NOMO-1 treated with DMSO at 0.1 percent for 48 hours (cell line): Measurements from ENCODE around the gene NR2F1.

ENCODE experiments used
- DNase-seq: peaks from one replicate; lab custom pipeline; 2025; ENCODE audit not compliant: unreplicated experiment; lab: John Stamatoyannopoulos, UW

The NR2F1 gene

GRCh38 chr5:93603793-93604643 lies 21.0 kb downstream of the NR2F1 start:
- DNase-seq, result no peak

GRCh38 chr5:93604644-93605515 lies 21.9 kb downstream of the NR2F1 start:
- DNase-seq, result no peak

DNA sequence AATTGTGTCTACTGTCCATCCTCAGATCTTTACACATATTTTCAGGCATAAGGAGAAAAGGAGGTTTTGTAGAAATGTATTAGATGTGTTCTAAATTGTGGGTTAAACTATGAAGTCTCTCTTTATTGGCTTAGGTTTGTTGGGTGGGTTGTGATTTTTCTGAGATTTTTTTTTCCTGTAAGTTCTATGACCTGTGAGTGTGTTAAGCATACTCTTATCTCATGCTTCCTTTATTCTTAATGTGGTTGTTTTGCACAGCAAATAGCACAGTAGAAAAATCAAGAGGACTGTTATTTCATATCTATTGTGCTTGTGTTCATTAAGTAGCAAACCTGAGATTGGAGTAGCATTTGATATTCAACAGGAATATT lies 23.3 kb downstream of the NR2F1 start:
- no peak for DNase-seq

- DNase-seq, result peak; percentile 40
Measured at GRCh38 chr5:93607367-93608258, 24.6 kb downstream of the NR2F1 start.

GRCh38 chr5:93608855-93609254 lies 25.8 kb downstream of the NR2F1 start:
- no peak for DNase-seq

DNA sequence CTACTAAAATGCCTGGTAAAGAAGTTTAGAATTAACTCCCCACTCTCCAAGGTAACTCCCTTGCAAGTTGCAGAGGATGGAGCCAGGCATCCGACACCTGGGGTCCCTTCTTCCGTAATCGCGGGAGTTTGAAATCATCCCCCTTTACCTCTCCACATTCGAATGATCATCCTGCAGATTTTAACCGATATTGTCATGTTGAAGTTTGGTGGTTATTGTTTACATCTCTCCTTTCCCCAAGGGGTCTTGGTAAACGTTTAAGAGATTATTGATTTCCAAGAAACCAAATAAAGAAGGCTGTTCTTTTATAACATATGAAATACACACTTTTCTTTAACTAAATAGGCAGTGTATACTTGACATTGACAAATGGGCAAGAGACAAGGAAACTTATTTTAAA lies 26.7 kb downstream of the NR2F1 start:
- DNase-seq, result no peak

- DNase-seq, result no peak
Measured at GRCh38 chr5:93610581-93611272, 27.7 kb downstream of the NR2F1 start.

GRCh38 chr5:93611273-93611975 lies 28.4 kb downstream of the NR2F1 start:
- DNase-seq, result no peak

GRCh38 chr5:93611976-93612854 lies 29.2 kb downstream of the NR2F1 start:
- peak; percentile 49 for DNase-seq

- no peak for DNase-seq
Measured at GRCh38 chr5:93612855-93613243, 29.8 kb downstream of the NR2F1 start.

DNA sequence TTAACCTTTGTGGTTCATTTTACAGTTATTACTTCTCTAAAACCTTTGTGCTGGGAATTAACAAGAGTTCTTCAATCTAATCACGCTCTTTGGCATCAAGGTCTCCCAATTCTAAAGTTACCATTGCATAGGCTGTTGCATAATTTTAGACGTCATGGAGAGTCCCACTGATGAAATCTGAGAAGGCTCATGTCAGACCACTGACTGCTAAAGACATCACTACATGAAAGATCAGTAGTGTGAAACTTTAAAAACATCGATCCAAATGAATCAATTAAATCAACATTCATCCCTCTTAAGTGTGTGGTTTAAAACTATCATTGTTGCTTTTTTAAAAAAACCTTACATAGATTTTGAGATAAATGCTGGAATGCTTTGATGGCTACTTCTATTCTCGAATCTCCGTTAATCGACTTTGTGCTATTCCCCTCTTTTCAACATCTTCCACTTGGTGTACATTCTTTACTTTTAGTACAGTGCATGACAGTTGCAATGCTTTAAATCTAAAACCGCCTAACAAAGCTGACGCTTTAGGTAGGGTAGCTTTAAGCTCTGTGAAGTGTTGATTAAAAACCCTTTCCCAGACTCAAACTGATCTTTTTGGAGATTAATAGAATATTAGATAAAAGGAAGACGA lies 33.6 kb downstream of the NR2F1 start:
- no peak for DNase-seq

GRCh38 chr5:93620487-93621326 lies 37.7 kb downstream of the NR2F1 start:
- DNase-seq, result peak; percentile 68

DNA sequence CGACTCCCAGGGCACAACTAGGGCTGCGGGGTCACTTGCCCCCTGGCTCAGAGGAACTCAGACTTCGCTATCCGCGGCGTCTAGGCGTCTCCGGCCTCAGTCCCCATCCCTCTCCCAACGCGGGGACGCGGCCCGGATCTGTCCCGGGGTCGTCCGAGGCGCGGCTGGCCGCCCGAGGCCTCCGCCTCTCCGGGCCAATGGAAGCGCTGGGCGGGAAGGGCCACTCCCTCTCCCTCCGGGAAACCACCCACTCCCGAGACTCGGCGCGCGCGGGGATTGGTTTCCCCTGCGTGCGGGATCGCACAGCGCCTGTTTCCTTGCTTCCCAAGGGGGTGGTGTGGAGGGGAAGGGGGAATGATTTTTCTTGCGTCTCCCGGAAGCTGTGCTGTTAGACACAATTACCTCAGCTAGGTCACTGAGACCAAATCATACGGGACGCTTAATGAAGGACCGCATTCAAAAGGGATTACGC lies 38.3 kb downstream of the NR2F1 start:
- no peak for DNase-seq

GRCh38 chr5:93622240-93622885 lies 39.3 kb downstream of the NR2F1 start:
- peak; percentile 26 for DNase-seq

DNA sequence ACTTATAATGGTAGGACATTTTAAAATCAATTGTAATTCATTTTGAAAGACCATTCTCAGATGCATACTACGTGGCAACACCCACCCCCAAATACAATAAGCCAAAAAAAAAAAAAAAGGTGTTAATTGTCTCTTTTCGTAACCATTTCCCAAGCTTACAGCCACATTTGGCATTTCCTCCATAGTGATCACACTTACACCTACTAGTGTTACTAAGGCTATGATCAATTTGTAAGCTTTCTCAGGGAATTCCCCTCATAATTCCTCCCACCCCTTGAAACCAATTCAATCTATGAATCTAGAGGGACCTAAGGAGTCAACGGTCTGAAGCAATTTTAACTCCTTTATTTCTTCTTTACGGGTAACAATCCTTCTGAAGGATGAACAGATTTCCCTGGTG lies 40.1 kb downstream of the NR2F1 start:
- no peak for DNase-seq

DNA sequence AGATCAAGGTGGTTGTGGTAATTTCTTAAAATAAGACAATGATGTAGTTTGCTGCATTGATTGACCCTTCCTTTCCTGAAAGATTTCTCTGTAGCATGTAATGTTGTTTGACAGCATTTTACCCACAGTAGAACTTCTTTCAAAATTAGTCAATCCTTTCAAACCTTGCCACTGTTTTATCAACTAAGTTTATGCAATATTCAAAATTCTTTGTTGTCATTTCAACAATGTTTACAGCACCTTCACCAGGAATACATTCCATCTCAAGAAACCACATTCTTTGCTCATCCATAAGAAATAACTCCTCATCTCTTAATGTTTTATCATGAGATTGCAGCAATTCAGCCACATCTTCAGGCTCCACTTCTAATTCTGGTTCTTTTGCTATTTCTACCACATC lies 43.8 kb downstream of the NR2F1 start:
- no peak for DNase-seq

DNA sequence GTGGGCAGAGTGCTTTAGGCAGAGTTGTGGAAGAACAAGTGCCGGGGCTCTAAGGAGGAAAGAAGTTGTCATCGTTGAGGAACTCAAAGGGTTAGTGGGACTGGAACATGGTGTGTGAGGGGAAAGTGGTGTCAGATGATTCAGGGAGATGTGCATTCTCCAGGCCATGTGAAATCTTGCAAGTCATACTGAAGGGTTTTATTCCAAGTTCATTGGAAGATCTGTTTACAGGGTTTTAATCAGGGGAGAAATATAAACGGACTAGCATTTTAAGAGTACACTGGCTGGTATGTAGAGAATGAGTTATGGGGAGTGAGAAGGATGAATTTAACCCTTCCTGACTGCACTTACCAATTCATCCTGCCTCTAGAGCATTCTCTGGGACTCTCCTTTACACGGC lies 49.3 kb downstream of the NR2F1 start:
- DNase-seq, result no peak
